ENCODE results near the gene SMG6.

DNA sequence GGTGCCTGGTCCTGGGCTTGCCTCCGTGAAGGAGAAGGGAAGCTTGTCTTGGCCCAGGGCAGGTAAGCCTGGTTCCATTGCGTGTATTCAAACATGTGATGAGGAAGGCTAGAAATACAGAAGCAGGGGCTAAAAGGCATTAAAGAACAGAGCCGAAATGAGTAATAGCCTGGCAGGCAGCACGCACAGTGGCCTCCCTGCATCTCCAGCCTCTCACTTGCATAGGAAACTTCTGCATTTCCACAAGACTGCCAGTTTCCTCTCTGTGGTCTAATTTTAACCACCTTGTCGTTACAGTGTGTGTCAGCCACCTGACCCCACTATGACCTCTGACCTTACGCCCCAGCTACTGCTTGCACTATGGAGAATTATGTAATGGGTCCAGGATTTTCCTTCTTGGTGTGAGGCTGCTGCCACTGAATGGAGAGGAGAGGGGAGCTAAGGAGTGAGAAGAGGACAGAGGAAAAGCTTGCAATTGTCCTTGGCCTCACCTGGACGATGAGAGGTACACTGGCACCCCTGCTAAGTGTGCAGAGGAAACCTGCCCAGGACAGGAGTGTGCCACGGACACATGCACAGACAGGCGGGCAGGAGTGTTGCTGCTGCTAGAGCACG lies 215.9 kb downstream of the SMG6 start:
- TF ChIP-seq, protein P1, sequence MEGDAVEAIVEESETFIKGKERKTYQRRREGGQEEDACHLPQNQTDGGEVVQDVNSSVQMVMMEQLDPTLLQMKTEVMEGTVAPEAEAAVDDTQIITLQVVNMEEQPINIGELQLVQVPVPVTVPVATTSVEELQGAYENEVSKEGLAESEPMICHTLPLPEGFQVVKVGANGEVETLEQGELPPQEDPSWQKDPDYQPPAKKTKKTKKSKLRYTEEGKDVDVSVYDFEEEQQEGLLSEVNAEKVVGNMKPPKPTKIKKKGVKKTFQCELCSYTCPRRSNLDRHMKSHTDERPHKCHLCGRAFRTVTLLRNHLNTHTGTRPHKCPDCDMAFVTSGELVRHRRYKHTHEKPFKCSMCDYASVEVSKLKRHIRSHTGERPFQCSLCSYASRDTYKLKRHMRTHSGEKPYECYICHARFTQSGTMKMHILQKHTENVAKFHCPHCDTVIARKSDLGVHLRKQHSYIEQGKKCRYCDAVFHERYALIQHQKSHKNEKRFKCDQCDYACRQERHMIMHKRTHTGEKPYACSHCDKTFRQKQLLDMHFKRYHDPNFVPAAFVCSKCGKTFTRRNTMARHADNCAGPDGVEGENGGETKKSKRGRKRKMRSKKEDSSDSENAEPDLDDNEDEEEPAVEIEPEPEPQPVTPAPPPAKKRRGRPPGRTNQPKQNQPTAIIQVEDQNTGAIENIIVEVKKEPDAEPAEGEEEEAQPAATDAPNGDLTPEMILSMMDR (IDR thresholded peaks at IDR 0.05; ENCODE audit: low read depth, low read length) = no peak
- TF ChIP-seq MYC (IDR thresholded peaks at IDR 0.05; ENCODE audit: low read depth, low read length) = peak; percentile 67
- no peak for TF ChIP-seq POLR2A (IDR thresholded peaks at IDR 0.05; ENCODE audit: extremely low read depth, insufficient read length)
